ENCODE results near the gene PNCK. TPM values are rescaled to one million over a fixed set of nuclear protein-coding genes. Genes with fewer than 3 reads are reported as not detected.
"Not testable (repeated sequence)": the region's sequence is repeated elsewhere in the genome, so short reads cannot be mapped to it uniquely, and the experiment has no call there.

PNCK gene
- total RNA-seq, 1 donor from 2014 or later: not detected

DNA sequence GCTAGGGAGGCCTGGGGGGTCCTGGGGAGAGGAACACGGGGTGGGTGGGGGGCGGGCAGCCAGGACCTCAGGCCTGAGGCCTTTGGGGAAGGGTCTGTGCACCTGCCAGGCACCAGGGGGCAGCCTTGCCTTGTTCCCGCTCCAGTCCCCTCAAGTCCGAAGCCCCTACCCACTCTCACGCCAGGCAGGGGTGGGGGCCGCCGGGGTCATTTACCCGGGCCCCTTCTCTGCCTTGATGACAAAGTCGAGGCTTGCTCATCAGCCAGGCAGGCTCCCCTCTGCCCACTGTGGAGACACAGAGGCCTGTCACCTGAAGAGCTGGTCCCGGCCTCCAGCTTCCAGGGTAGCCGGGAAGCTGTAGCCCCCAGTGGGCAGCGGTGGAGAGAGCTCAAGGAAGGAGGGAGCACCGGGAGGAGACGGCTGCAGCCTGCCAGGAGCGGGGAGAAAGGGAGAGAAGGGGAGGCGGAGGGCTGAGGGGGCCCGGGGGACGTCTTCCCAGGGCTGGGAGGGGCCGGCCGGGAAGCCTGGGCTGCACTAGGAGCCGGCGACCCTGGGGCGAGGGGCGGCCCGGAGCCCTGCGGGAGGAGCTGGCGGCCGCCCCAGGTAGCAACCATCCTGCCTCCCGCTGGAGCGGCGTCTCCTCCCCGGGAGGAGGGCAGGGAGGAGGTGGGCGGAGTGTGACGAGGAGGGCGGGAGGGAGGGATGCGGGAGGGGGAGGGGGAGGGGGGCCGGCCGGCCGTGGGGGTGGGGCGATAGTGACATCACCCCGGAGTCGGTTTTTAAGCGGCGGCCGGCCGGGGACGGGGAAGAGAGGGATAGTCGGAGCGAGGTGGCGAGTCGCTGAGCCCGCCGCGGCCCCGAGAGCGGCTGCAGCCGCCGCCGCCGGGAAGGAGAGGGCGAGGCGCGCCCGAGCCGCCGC is 13.8 kb upstream of the PNCK start, which contains the start of gene SLC6A8:
Gene SLC6A8, plus strand, starts transcription at position 806 of the 919 bp plus-strand sequence. CDS start 649 bp downstream, outside the sequence.
- DNase-seq (ENCODE audit: extremely low read depth, low read depth, low spot score): no peak

GRCh38 chrX:153686711-153687110 is 13.1 kb upstream of the PNCK start:
- no peak for DNase-seq (ENCODE audit: extremely low read depth, low read depth, low spot score)

GRCh38 chrX:153685751-153686696 is 12.4 kb upstream of the PNCK start:
- no peak for DNase-seq (ENCODE audit: extremely low read depth, low read depth, low spot score)

DNA sequence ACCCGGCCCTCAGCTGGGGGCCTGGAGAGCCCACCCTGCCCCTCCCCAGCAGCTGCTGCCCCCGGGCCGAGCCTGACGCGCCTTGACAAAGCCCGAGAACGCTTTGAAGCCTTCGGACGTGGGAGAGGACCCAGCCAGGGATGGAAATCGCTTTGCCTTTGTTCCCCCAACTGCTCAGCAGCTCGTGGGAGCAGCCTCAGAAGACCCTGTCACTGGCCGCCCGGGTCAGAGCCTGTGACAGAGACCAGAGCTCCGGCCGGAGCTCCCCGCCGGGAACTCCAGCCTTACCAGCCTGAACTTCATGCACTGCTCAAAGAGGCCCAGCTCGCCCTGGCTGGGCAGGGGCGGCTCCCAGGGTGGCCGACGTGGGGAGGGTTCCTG is 11.5 kb upstream of the PNCK start:
- no peak for DNase-seq (ENCODE audit: extremely low read depth, low read depth, low spot score)

GRCh38 chrX:153684467-153685155 is 11.0 kb upstream of the PNCK start:
- no peak for DNase-seq (ENCODE audit: extremely low read depth, low read depth, low spot score)

GRCh38 chrX:153683486-153683885 is 9.9 kb upstream of the PNCK start:
- not testable (repeated sequence) for DNase-seq (ENCODE audit: extremely low read depth, low read depth, low spot score)

GRCh38 chrX:153681175-153681574 is 7.6 kb upstream of the PNCK start:
- no peak for DNase-seq (ENCODE audit: extremely low read depth, low read depth, low spot score)

GRCh38 chrX:153674219-153674851 is 722 bp upstream of the PNCK start:
- DNase-seq (ENCODE audit: extremely low read depth, low read depth, low spot score): no peak

- no peak for DNase-seq (ENCODE audit: extremely low read depth, low read depth, low spot score)
Measured at GRCh38 chrX:153672531-153673427, 834 bp downstream of the PNCK start.

GRCh38 chrX:153671589-153672530 is 1.8 kb downstream of the PNCK start:
- no peak for DNase-seq (ENCODE audit: extremely low read depth, low read depth, low spot score)

DNA sequence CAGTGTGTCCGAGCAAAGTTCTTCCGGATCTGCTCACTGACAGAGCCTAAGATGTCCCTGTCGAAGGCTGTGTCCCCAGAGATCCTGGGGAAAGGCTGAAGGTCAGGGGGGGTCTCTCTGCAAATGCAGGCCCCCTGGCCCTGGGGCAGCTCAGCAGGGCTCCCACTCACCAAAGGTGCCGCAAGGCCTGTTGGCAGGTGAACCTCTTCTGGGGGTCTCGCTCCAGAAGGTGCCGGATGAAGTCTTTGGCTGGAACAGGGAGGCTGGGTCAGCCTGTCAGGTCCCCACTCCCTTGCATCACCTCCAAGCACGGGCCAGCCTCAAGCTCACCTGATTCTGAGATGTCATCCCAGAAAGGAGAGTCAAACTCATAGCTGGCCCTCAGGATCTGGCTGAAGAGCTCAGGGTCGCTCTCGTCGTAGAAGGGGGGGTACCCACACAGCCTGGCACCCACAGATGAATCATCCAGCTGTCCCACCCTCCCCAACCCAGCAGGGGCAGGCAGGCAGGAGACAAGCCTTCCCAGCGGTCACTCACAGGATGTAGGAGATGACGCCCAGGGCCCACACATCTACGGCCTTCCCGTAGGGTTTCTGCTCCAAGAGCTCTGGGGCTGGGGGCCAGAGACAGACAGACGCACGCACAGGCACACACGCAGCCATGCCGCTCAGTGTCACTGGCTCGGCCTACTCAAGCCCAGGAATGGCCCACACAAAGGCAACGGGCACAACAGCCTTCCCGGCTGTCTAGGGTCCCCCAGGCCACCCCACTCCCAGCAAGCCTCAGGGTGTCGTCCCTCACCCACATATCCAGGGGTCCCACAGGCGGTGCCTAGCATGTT is 2.6 kb downstream of the PNCK start:
- DNase-seq (ENCODE audit: extremely low read depth, low read depth, low spot score): no peak

- no peak for DNase-seq (ENCODE audit: extremely low read depth, low read depth, low spot score)
Measured at GRCh38 chrX:153669901-153670731, 3.5 kb downstream of the PNCK start.

DNA sequence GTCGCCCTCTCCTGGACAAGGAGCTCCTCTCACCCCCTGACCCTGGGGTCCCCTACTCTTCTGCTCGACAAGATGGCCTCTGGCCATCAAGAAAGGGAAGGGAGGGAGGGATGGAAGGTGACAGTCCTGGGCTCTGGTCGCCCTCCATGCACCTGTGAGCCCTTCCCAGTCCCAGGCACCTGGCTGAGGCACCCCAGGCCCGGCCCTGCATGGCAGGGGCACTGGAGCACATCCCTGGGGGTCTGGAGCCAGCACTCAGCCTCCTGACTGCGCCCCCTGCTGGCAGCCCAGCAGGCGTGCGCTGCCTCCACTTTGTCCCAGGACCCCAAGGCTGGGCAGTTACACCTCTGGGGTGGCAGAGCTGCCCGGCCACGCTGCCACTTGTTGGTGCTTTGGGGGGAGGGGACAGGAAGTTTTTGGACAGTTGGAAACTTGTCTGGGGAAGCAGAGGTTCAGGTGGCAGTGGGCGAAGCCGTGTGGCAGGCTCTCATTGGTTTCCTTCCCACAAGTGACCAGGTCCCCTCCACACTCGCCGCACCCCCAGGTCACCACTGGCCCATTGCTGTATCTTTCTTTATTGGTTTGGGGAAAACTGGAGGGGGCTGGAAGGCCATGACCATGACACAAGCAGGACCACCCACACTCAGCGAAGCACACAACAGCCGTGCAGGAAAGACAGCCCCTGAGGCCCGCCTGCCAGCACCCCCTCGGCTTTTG is 4.3 kb downstream of the PNCK start:
- no peak for DNase-seq (ENCODE audit: extremely low read depth, low read depth, low spot score)

DNA sequence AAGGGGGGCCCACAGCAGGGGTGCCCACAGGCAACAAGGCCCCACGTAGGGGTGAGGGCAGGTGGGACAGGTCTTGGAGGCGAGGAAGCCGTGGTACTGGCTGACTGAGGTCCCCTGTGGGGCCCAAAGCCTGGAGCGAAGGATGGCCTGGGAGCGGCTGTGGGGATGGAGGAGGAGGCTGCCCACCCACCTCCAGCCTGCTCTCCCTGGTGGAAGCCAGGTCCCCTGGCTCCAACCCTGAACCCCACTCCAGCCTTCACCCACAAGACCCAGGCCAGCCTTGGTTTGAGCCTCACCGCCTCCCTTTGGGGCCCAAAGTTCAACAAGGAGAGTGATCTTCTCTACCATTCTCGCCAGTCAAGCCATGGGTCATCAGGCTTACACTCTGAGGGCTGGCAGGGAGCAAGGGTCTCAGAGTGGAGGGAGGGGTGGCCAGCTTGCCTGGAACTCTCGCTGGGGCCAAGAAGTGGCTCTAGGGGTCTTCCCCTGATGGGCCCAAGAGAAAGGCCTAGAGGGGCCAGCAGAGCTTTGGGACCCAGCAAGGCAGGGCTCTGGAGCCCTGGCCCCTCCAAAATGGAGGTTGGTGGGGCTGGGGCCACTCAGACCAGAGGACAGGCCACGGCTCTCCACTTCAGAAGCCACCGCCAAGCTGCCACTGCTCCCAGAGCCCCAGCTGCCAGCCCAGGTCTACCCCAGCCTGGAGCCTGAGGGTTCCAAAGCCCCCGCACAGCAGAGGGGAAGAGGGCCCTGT is 5.0 kb downstream of the PNCK start:
- no peak for DNase-seq (ENCODE audit: extremely low read depth, low read depth, low spot score)

- peak; percentile 23 for DNase-seq (ENCODE audit: extremely low read depth, low read depth, low spot score)
Measured at GRCh38 chrX:153667956-153668396, 5.6 kb downstream of the PNCK start.

Measured in glomerular endothelial cell (primary cell).